C4-2B (cell line): ENCODE measurements around the gene GBA2.

Experiments used
- CTCF ChIP-seq: fragments of 450-650 bp; conservative IDR thresholded peaks from 2 replicates; pipeline ENCODE4 v1.5.1; 2017; ENCODE audit warnings: mild to moderate bottlenecking
- ZFX ChIP-seq: fragments of 450-650 bp; IDR thresholded peaks from 2 replicates; pipeline ENCODE4 v1.6.1; 2017

- TF ChIP-seq CTCF = no peak
- no peak for TF ChIP-seq ZFX
Observed at GRCh38 chr9:35778496-35778895, 29.5 kb upstream of the GBA2 start.
